ENCODE results near the gene TBKBP1.
A peak's percentile ranks its signal among the peaks of the same experiment; 100 is the strongest.

The TBKBP1 gene

GRCh38 chr17:47654991-47655390 lies 39.0 kb upstream of the TBKBP1 start:
- no peak for TF ChIP-seq POLR2AphosphoS5 (IDR thresholded peaks at IDR 0.05; ENCODE audit: low read depth, low read length)
- TF ChIP-seq SPI1 (IDR thresholded peaks at IDR 0.05; ENCODE audit: low read depth, low read length) = no peak
- peak; percentile 35 for FAIRE-seq
- no peak for DNase-seq (ENCODE audit: insufficient read length, low spot score)

GRCh38 chr17:47660064-47660492 lies 33.9 kb upstream of the TBKBP1 start:
- DNase-seq (ENCODE audit: insufficient read length, low spot score) = no peak

GRCh38 chr17:47663912-47664623 lies 29.9 kb upstream of the TBKBP1 start:
- DNase-seq (ENCODE audit: insufficient read length, low spot score) (no peak), FAIRE-seq (peak; percentile 91)
- TF ChIP-seq POLR2AphosphoS5 (IDR thresholded peaks at IDR 0.05; ENCODE audit: low read depth, low read length) = peak; percentile 56
- peak; percentile 29; the same call in 1 of the 2 replicates for TF ChIP-seq POU2F2 (IDR thresholded peaks at IDR 0.05; ENCODE audit: low read depth, low read length)
- no peak for TF ChIP-seq SPI1 (IDR thresholded peaks at IDR 0.05; ENCODE audit: low read depth, low read length)
- peak; percentile 56 for TF ChIP-seq PAX5 (IDR thresholded peaks at IDR 0.05; ENCODE audit: insufficient read depth, low read length, severe bottlenecking)
- no peak for TF ChIP-seq POLR2A (IDR thresholded peaks at IDR 0.05; ENCODE audit: low read depth, low read length)
- no peak for TF ChIP-seq TAF1 (IDR thresholded peaks at IDR 0.05; ENCODE audit: low read depth, low read length)

More at GRCh38 chr17:47660064-47660492, 33.9 kb upstream of the TBKBP1 start:
- peak; percentile 33 for FAIRE-seq
- TF ChIP-seq SPI1 (IDR thresholded peaks at IDR 0.05; ENCODE audit: low read depth, low read length) (peak; percentile 73), POU2F2 (IDR thresholded peaks at IDR 0.05; ENCODE audit: low read depth, low read length) (no peak), POLR2A (IDR thresholded peaks at IDR 0.05; ENCODE audit: low read depth, low read length) (no peak), PAX5 (IDR thresholded peaks at IDR 0.05; ENCODE audit: insufficient read depth, low read length, severe bottlenecking) (no peak)

DNA sequence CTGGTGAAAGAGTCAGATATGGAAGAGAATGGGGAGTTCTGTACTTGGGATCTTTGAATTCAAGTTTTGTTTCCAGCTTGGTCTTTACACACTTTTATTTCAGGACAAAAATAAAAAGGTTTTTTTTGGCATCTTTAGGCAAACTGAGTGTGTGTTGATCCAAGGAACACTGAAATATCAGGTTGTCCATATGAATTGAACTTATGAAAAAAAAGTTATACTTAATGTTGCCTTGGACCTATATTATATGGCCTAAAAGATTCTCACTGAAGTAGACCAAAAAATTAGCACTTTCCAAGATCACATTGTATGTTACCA lies 29.4 kb upstream of the TBKBP1 start:
- TF ChIP-seq SPI1 (IDR thresholded peaks at IDR 0.05; ENCODE audit: low read depth, low read length) = no peak
- no peak for TF ChIP-seq POLR2AphosphoS5 (IDR thresholded peaks at IDR 0.05; ENCODE audit: low read depth, low read length)
- TF ChIP-seq TAF1 (IDR thresholded peaks at IDR 0.05; ENCODE audit: low read depth, low read length) = no peak
- no peak for FAIRE-seq
- DNase-seq (ENCODE audit: insufficient read length, low spot score) = no peak

GRCh38 chr17:47665655-47666054 lies 28.3 kb upstream of the TBKBP1 start:
- no peak for DNase-seq (ENCODE audit: insufficient read length, low spot score)
- TF ChIP-seq POLR2AphosphoS5 (IDR thresholded peaks at IDR 0.05; ENCODE audit: low read depth, low read length) (no peak), PAX5 (IDR thresholded peaks at IDR 0.05; ENCODE audit: insufficient read depth, low read length, severe bottlenecking) (no peak), POU2F2 (IDR thresholded peaks at IDR 0.05; ENCODE audit: low read depth, low read length) (no peak), SPI1 (IDR thresholded peaks at IDR 0.05; ENCODE audit: low read depth, low read length) (no peak), TAF1 (IDR thresholded peaks at IDR 0.05; ENCODE audit: low read depth, low read length) (no peak), POLR2A (IDR thresholded peaks at IDR 0.05; ENCODE audit: low read depth, low read length) (no peak)

GRCh38 chr17:47669081-47669480 lies 24.9 kb upstream of the TBKBP1 start:
- DNase-seq (ENCODE audit: insufficient read length, low spot score) (no peak), FAIRE-seq (no peak)
- TF ChIP-seq TAF1 (IDR thresholded peaks at IDR 0.05; ENCODE audit: low read depth, low read length) (no peak), SPI1 (IDR thresholded peaks at IDR 0.05; ENCODE audit: low read depth, low read length) (no peak), POLR2A (IDR thresholded peaks at IDR 0.05; ENCODE audit: low read depth, low read length) (no peak), POU2F2 (IDR thresholded peaks at IDR 0.05; ENCODE audit: low read depth, low read length) (no peak), POLR2AphosphoS5 (IDR thresholded peaks at IDR 0.05; ENCODE audit: low read depth, low read length) (no peak), PAX5 (IDR thresholded peaks at IDR 0.05; ENCODE audit: insufficient read depth, low read length, severe bottlenecking) (no peak)

More at GRCh38 chr17:47665655-47666054, 28.3 kb upstream of the TBKBP1 start:
- no peak for FAIRE-seq

- no peak for DNase-seq (ENCODE audit: insufficient read length, low spot score)
- TF ChIP-seq POLR2AphosphoS5 (IDR thresholded peaks at IDR 0.05; ENCODE audit: low read depth, low read length) (no peak), TAF1 (IDR thresholded peaks at IDR 0.05; ENCODE audit: low read depth, low read length) (no peak), SPI1 (IDR thresholded peaks at IDR 0.05; ENCODE audit: low read depth, low read length) (no peak), PAX5 (IDR thresholded peaks at IDR 0.05; ENCODE audit: insufficient read depth, low read length, severe bottlenecking) (no peak), POLR2A (IDR thresholded peaks at IDR 0.05; ENCODE audit: low read depth, low read length) (no peak), POU2F2 (IDR thresholded peaks at IDR 0.05; ENCODE audit: low read depth, low read length) (no peak)
- FAIRE-seq = no peak
These were observed 23.9 kb upstream of the TBKBP1 start for GRCh38 chr17:47670064-47670463.

DNA sequence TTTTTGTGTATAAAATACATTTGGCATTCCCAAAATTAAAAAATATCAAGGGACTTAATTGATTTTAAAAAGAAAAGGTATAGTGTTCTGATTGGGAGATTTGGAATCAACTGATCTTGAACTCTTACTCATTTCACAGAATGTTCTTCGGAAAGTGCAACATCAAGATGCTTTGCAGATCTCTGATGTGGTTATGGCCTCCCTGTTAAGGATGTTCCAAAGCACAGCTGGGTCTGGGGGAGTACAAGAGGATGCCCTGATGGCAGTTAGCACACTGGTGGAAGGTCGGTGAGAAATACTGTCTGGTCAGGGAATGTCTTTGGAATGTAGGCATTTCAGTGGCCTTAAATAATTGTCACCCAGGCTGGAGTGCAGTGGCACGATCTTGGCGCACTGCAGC lies 19.5 kb upstream of the TBKBP1 start:
- 0 out of 2 replicates have a peak, but pooled peaks have one; percentile 42 for TF ChIP-seq POLR2AphosphoS5 (IDR thresholded peaks at IDR 0.05; ENCODE audit: low read depth, low read length)
- no peak for TF ChIP-seq SPI1 (IDR thresholded peaks at IDR 0.05; ENCODE audit: low read depth, low read length)
- FAIRE-seq = no peak
- DNase-seq (ENCODE audit: insufficient read length, low spot score) = no peak

- DNase-seq (ENCODE audit: insufficient read length, low spot score) (no peak), FAIRE-seq (no peak)
- no peak for TF ChIP-seq TAF1 (IDR thresholded peaks at IDR 0.05; ENCODE audit: low read depth, low read length)
- TF ChIP-seq SPI1 (IDR thresholded peaks at IDR 0.05; ENCODE audit: low read depth, low read length) = no peak
- TF ChIP-seq POU2F2 (IDR thresholded peaks at IDR 0.05; ENCODE audit: low read depth, low read length) = no peak
- no peak for TF ChIP-seq PAX5 (IDR thresholded peaks at IDR 0.05; ENCODE audit: insufficient read depth, low read length, severe bottlenecking)
- TF ChIP-seq POLR2AphosphoS5 (IDR thresholded peaks at IDR 0.05; ENCODE audit: low read depth, low read length) = no peak
- TF ChIP-seq POLR2A (IDR thresholded peaks at IDR 0.05; ENCODE audit: low read depth, low read length) = no peak
These were observed 18.4 kb upstream of the TBKBP1 start for GRCh38 chr17:47675380-47676198.

- DNase-seq (ENCODE audit: insufficient read length, low spot score) = no peak
- FAIRE-seq = no peak
- TF ChIP-seq POLR2A (IDR thresholded peaks at IDR 0.05; ENCODE audit: low read depth, low read length) = no peak
- no peak for TF ChIP-seq SPI1 (IDR thresholded peaks at IDR 0.05; ENCODE audit: low read depth, low read length)
- TF ChIP-seq TAF1 (IDR thresholded peaks at IDR 0.05; ENCODE audit: low read depth, low read length) = no peak
- no peak for TF ChIP-seq POU2F2 (IDR thresholded peaks at IDR 0.05; ENCODE audit: low read depth, low read length)
- no peak for TF ChIP-seq PAX5 (IDR thresholded peaks at IDR 0.05; ENCODE audit: insufficient read depth, low read length, severe bottlenecking)
- TF ChIP-seq POLR2AphosphoS5 (IDR thresholded peaks at IDR 0.05; ENCODE audit: low read depth, low read length) = no peak
These were observed 17.8 kb upstream of the TBKBP1 start for GRCh38 chr17:47676199-47676472.
